Activated CD4-positive, alpha-beta T cell treated with anti-CD3 and anti-CD28 coated beads for 4 hours (primary cell): Measurements from ENCODE around the gene MTTP.

Experiments
- DNase-seq, 2 donors: peaks; one replicate each; pipeline ENCODE4 v3.0.0-alpha.2; 2020

The MTTP gene

GRCh38 chr4:99642725-99643489 lies 68.3 kb downstream of the MTTP start:
- no peak for DNase-seq

DNA sequence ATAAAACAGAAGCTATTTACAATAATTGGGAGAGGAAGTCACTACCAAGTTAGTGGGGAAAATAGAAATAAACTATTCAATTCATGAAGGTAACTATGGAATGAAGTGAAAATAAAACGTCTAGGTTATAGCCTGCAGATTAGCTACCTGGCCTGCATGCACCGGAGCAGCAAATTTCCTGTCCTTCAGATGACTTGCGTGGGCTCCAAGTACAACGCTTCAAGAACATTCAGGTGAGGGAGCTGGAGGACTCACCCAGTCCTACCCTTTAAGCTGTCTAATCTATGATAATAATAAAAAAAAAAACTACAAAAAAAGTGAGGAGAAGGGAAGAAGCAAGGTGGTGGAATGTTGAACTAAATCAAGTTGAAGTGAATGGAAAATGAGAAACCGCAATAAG lies 69.8 kb downstream of the MTTP start:
- DNase-seq = no peak

GRCh38 chr4:99645036-99645435 lies 70.4 kb downstream of the MTTP start:
- DNase-seq = no peak

DNA sequence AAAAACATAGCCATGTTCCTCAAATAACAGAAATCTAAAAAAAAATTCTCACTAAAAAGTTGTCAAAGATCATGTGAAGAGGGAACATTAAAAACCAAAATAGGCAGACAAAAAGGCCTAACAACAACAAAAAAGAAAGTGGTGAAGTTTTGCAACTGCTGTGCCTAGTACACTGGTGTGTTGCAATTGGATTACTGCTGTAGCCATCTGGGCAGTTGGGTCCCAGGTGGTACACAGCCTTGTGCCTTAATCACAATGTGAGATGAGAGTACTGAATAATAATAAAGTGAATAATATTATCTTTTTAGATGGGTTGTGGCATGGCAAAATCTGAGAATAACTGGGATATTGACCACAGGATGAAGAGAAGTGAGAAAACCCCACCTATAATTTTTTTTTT lies 71.0 kb downstream of the MTTP start:
- no peak for DNase-seq

GRCh38 chr4:99647071-99647470 lies 72.4 kb downstream of the MTTP start:
- no peak for DNase-seq

- DNase-seq = no peak
Measured at GRCh38 chr4:99648321-99648720, 73.7 kb downstream of the MTTP start.

DNA sequence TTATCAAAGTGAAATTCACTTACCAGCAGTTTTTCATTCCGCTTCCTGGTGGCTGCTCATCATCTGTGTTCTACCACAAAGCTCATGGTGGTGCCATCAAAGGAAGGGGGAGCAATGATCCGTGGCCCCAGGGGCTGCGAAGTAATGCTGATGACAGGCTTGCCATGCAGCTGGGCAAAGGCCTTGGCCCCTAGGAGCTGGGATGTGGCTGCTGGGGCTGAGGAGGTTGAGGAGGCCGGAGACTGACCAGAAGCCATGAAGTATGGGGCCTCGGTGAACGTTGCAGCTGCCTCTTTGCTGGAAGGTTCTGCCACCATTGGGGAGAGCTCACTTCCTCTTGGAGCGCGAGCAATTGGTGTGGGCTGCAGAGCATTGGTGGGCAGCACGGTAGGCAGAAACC lies 74.6 kb downstream of the MTTP start:
- DNase-seq = no peak

DNA sequence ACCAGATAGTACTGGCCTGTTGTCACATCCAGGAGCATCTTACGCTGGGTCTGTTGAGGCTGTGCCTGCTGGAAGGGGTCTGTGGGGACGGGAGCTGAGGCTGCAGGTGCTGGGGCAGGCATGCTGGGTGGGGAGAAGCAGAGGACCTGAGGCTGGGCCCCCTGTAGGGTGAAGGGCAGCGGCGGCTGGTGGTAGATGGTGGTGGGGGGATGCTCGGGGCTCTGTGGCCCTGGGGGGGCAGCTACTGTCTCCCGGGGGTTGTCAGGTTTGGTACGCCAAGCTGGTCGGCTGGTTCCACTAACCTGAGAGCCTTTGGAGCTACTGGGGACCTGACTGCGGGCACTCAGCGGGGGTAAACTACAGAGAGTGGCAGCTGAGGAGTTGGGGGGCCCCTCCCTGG lies 75.2 kb downstream of the MTTP start:
- DNase-seq = no peak

DNA sequence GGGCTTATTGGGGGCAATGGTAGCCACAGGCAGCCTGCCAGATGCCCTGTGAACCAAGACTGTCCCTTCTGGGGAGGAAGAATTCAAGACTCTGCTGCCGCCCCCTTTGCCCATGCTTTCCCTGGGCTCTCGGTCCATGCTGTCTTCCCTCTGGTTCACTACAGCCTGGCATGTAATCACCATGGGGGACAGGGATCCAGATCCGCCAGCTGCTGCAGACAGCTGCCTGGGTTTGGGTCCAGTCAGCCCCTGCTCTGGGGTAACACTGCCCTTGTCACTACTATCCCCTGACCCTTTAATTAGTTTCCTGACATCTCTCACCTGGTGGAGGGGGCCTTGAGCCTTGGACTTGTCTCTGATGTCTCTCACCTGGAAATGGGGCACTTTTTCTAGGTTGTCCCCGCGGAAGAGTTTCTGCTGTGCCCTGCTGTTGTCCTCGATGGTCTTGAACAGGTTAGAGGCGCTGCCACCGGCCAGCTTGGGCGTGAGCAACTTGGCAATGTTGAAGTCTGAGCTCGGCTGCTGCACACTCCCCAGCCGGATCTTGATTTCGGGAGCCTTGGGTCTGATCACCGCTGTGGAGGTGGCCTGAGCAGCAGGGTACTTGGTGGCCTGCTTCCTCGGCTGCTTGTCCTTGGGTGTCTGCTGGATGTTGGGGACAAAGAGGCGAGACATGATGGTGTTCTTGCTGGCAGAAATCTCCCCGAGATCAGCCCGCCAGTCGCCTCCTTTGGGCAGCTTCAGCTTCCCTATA lies 76.6 kb downstream of the MTTP start:
- DNase-seq = no peak

DNA sequence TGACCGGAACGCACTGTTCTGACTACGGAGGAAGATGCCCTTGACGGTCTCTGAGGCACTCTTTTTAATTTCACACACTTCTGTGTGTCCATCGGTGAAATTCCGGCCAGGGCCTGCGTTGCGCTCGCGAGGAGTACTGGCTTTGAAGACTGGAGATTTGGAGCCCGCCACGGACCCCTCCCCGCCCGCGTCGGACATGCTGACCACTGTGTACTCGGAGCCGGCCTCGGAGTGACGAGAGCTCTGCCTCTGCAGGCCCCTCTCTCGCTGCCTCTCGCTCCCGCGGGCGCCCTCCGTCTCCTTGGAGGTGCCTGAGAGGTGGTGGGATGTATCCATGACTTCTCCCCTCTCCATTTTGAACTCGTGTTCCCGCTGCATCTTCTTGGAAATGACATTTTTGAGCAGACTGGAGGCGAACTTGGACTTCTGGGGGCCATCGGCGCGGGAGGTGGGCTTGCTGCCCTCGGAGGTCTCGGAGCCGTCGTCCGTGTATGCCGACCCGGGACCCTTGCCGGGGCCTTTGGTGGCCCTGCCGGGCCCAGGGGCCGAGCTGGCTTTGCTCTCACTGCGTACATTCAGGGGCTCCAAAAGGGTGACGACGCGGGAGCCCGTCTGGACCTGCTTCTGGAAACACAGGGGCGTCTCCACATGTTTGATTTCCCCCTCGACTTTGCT lies 77.3 kb downstream of the MTTP start:
- DNase-seq = no peak

DNA sequence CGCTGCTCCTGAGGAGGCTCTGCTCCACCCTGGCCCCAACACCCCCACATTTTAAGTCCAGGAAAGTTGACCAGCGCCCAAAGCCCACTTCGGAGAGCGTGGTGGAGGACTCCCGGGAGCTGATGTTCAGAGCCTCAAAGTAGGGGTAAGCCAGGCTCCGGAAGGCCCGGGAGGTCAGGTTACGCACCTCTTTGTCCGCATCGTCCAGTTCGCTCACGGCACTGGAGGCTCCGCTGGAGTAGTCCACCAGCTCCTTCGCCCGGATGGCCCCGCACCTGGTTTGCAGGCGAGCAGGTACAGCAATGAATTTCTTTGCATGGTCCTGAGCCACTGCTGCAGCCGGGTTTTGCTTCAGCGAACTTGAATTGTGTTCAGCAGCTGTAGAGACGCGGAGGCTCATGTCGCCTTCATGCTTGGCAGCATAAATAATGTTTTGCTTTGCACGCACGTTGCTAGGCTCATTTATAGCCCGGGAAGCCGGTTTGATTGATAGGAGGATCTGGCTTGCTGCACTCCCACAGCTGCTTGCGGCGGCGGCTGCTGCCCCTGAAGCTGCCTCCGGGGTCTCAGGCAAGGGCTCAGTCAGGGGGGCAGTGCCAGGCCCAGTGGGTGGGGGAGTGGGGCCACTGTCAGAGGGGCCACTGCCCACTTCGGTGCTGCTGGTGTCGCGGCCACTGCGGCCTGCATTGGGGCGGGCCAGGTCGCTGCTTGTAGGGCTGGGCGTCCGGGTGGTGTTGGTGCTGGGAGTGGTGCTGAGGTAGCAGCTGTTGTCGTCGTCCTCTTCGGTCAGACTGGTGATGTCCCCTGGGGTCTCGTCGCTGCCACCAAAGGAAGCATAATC lies 78.2 kb downstream of the MTTP start:
- DNase-seq = no peak

- no peak for DNase-seq
Measured at GRCh38 chr4:99653916-99654315, 79.3 kb downstream of the MTTP start.

- no peak for DNase-seq
Measured at GRCh38 chr4:99654361-99654761, 79.7 kb downstream of the MTTP start.

GRCh38 chr4:99655308-99656081 lies 80.9 kb downstream of the MTTP start:
- DNase-seq = no peak

GRCh38 chr4:99657798-99658197 lies 83.2 kb downstream of the MTTP start, which contains the start of gene C4orf54:
TSS of gene C4orf54 (minus strand) at chr4:99657828. CDS start at chr4:99654648, 3,180 bp downstream.
- DNase-seq = no peak

DNA sequence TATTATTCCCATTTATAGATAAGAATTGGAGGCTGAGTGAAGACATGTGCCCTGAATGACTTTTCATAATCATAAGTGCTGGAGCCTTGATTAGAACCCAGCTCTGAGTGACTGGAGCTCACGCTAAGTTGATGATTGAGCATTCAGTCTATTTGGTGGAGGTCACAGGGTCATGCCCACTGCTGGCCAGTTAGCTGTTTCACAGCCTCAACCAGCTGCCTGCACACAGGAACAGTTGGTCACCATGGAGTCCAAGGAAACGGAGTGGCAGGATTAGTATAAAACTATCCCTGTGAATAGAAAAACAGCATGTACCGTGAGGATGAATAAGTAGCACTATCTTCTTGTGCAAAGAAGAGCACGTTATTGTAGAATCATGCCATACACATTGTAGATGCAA lies 84.0 kb downstream of the MTTP start:
- no peak for DNase-seq

DNA sequence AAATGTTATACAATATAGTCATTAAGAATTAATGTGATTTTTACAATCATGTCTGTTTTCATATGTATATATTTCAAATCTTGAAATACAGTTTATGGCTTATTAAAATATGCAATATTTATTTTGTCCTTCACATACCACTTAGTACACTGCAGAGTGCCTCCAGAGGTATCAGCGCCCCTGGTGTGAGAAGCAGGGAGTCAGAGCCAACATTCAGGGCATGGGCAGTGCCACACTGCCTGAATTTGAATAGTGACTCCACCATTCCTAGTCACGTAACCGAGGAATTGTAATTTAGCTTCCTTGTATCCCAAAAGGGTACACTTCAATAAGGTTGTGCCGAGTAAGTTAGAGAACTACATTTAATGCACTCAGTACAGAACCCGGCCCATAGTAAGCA lies 87.3 kb downstream of the MTTP start:
- no peak for DNase-seq

- no peak for DNase-seq
Measured at GRCh38 chr4:99664716-99665115, 90.1 kb downstream of the MTTP start.

DNA sequence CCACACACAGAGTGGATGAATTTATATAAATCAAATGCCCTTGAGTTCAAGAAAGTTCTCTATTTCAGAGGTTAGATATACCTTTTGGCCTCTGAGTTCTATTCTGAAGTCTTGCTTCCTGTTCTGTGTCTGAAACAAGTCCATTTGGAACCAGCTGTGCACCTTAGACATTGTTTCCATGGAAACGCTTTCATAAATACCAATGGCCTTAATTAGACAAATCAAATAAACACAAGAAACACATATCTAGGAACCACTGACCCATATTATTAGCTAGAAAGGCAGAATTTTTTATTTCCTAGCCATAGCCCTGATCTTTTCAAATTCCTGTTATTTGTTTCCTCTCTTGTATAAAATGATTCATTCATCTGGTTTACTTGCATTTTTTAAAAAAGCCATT lies 91.4 kb downstream of the MTTP start:
- no peak for DNase-seq

GRCh38 chr4:99668472-99668871 lies 93.8 kb downstream of the MTTP start:
- DNase-seq = no peak

GRCh38 chr4:99669084-99669483 lies 94.5 kb downstream of the MTTP start:
- no peak for DNase-seq

GRCh38 chr4:99670409-99671073 lies 95.9 kb downstream of the MTTP start:
- DNase-seq = no peak
